Brain pericyte (primary cell): ENCODE results near the gene MAP2.
A peak's percentile ranks its signal among the peaks of the same experiment; 100 is the strongest.
"Not testable (repeated sequence)": the region's sequence is repeated elsewhere in the genome, so short reads cannot be mapped to it uniquely, and the experiment has no call there.

Experiments
- DNase-seq: peaks from one replicate; pipeline ENCODE4 v3.0.0-alpha.2; 2012; ENCODE audit warnings: low read depth, low spot score

MAP2 gene

GRCh38 chr2:209591021-209591420, 167.2 kb downstream of the MAP2 start:
- no peak for DNase-seq

DNA sequence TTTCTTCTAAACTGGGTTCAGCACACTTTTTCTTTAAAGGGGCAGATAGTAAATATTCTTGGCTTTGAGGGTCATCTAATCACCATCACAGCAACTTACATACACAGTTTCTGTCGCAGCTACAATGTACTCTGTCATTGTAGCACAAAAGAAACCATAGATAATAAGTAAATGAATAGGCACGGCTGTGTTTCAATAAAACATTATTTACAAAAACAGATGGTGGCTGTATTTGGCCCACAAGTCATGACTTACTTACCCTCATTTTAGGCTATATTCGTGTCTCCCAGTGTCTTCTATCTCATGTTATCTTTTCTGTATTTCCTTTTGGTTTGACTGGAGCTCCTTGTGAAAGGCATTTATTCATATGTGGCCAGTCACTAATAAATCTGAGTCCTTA, 168.3 kb downstream of the MAP2 start:
- DNase-seq, result no peak

DNA sequence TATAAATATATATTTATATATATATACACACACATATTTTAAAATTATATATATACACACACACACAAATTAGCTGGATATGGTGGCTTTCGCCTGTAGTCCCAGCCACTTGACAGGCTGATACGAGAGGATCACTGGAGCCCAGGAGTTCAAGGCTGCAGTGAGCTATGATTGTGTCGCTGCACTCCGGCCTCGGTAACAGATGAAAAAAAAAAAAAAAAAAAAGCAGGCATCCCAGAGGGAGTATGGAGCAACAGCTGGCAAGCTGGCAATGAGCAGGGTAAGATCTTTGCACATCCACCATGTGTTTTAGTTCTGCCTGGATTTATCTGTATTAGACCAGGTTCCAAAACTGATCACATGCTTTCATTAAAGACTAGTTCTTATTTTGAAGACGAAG, 170.1 kb downstream of the MAP2 start:
- no peak for DNase-seq

DNA sequence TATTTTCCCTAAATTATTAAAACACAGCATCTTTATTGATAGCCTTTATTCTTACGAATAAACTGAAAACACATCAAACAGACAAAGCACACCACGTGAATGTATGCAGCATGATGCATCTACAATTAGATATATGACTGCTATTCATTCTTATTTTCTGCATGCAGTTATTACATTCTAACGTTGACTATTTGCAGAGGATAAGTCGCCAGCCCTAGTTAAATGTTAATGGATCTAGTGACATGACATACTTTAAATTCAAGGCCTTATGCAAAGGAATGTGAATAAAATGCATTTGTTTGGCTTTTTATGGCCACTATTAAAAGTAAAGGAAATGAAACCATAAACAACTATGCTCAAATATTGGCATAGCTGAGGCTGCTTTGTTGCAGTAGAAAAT, 172.4 kb downstream of the MAP2 start:
- no peak for DNase-seq

DNA sequence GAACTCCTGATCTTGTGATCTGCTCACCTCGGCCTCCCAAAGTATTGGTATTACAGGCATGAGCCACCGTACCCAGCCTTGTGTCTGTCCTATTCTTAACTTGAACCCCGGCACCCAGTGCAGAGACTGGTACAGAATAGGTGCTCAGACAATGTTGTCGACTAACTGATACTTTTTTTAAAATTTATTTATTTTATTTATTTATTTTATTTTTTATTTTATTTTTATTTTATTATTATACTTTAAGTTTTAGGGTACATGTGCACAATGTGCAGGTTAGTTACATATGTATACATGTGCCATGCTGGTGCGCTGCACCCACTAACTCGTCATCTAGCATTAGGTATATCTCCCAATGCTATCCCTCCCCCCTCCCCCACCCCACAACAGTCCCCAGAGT, 174.4 kb downstream of the MAP2 start:
- DNase-seq, result not testable (repeated sequence)

DNA sequence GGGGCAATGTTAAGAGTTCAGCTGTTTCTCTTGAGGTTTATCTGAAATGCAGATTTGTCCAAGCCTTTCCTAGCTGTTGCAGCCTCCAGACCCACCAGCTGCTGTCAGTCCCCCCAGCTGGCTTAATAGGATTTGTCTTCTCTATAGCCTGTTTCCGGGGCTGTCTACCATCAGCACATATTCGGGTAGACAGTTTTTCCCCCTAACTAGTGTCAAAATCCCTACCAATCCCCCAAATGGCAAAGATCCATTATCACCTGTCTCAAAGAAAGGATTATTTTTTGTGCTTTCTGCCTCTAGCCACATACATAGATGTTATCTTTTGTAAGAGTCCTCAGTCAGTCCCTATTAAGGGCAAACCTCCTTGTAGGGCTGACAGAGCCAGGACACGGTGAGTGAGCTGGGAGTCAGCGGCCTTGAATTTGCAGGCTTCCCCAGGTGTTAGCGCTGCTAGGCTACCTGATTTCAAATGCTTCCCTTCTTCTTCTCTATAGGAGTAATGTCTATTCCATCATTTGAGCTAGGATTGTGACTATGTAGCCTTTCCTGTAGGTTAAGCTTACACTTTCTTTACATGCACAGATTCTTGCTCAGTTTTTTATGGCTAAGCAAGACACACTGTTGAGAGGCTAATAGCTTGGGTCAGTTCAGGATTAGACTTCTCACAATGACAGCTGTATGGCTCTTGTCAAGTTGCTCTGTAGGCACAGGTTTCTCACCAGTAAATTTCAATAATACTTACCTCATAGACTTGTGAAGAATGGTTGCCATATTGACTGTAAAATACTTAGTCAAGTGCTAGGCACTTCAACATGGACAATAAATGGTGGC, 176.7 kb downstream of the MAP2 start:
- DNase-seq, result no peak

GRCh38 chr2:209601497-209601896, 177.7 kb downstream of the MAP2 start:
- DNase-seq, result no peak

GRCh38 chr2:209602259-209602658, 178.4 kb downstream of the MAP2 start:
- DNase-seq, result no peak

GRCh38 chr2:209609531-209609930, 185.7 kb downstream of the MAP2 start:
- no peak for DNase-seq

- no peak for DNase-seq
Observed at GRCh38 chr2:209610631-209611030, 186.8 kb downstream of the MAP2 start.

GRCh38 chr2:209613649-209614305, 189.9 kb downstream of the MAP2 start:
- DNase-seq, result no peak

DNA sequence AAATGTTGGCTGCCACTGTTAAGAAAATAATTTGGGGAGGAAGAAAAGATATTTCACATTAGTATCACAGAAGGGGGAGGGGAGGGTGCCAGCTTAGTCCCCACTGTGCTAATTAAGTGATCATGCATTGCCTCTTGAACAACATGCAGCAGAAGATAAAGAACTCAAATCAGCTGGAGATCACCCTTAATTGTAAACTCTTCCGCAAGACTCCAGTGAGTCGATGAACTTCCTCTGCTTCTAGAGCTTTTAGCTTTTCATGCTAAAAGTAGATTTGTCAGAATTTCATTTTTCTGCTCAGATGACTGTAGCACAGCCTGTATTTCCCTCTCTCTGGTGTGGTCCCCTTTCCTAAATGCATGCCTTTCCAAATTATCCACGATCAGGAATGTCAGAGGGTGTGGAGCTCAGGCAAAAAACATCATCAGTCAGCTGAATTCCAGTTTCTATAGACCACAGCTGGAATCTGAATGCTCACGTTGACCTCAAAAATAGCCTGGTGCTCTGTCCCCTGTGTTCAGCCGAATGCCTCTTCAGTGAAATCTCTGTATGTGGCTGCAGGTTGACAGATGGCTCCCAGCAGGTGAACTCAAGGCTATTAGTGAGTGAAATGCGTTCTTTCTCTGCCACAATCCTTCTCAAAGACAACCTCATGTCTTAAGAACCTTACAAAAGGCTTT, 191.0 kb downstream of the MAP2 start:
- DNase-seq, result no peak

GRCh38 chr2:209619782-209620181, 195.9 kb downstream of the MAP2 start:
- no peak for DNase-seq

DNA sequence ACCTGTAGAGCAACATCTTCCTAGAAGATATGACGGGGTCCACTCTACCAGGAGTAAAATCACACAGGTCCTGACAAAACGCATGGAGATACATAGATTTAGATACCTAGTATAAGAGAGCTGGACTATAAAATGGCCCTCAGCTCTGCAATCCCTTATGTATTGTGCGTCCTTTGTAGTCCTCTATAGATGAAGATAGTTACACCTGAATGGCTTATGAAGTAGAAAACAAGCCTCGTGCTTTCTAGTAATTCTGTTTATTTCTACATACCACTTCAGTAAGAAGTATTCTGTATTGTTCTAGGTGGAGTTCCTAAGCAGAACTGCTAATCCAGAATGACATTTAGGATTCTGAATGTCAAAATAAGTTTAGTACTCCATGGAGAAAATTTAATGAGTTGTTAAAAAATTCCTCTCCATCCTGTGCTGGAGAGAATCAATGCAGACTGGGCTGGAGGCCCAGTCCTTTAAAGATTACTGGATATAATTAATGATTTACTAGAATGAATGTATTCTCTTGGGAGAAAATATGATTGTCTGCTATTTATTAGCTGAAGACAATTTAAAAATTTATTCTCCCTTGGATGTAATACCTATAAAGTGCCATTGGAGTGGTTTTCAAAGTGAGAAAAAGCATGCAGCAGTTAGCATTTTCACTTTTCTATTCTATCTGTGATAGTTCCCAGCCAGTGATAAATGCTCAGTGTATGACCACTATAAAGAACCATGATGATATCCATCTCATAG, 200.5 kb downstream of the MAP2 start:
- no peak for DNase-seq

GRCh38 chr2:209629597-209629996, 205.8 kb downstream of the MAP2 start:
- peak; percentile 64 for DNase-seq

DNA sequence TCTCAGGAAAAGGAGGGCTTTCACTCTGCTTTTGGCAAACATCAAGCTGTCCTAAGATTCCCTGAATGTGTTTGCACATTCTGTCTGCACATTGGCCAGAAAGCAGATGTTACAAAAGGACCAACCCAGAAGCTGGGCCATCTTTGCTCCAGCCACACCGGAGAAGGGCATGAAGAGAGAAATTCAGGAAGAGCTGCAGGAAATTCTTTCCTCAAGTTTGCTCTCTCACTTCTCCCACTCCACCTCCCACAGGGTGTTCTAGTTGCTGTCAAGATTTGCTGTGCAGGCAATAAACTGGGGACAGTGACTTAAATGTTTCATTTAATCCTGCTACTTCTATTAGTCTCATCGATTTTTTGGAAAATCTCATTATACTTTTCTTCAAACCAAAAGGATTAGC, 210.1 kb downstream of the MAP2 start:
- DNase-seq, result no peak

DNA sequence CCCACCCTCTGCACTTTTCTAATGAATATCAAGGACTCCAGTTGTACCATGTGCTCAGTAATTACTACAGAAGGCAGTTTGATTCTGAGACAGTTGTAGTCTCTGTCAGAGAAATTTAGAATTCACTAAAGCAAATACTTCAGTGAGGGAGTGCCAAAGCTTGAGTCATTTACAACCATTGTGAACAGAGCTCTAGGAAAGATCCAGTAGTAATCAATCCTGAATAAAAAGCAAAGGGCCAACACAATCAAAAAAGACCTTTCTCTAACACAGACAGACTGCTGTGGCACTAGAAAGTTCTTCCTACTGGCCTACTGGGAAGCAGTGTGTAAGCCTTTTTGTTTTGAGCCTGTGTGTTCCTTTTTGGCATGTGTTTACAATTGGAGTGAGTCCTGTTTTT, 212.2 kb downstream of the MAP2 start:
- no peak for DNase-seq

GRCh38 chr2:209637293-209637692, 213.4 kb downstream of the MAP2 start:
- no peak for DNase-seq

DNA sequence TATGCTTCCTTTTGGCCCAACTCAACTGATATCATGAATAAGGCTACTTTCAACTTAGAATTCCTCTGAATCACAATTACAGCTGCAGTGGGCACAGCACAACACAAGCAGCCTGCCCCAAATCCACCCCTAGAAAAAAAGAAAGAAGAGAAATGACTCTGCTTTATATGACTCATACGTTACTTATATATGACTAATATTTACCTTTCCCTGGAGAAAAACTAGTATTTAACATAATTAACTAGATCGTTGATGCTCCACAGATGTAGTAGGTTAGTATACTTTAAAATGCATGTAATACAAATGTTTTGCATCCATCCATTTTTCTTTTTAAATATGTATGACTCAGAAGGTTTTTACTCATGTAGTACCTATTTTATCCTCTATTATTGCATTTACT, 214.5 kb downstream of the MAP2 start:
- no peak for DNase-seq

- no peak for DNase-seq
Observed at GRCh38 chr2:209640358-209640757, 216.5 kb downstream of the MAP2 start.

- no peak for DNase-seq
Observed at GRCh38 chr2:209642146-209642820, 218.4 kb downstream of the MAP2 start.
